Lung (tissue), 12 donors: Measurements from ENCODE around the gene MARK4. TPM values are rescaled to one million over a fixed set of nuclear protein-coding genes. Genes with fewer than 3 reads are reported as not detected.

Experiments
- ATAC-seq: fragments of 200-7000 bp; cut with Tn5 transposase; one replicate; pipeline ENCODE4 v1.9.1; 2020; ENCODE audit warnings: moderate number of reproducible peaks; ENCODE audit not compliant: insufficient read depth, low FRiP score
- DNase-seq, 3 donors: peaks; one replicate each; pipeline ENCODE4 v3.0.0-alpha.2; 2013 to 2017
- H3K27ac ChIP-seq, 2 donors: one replicate each; pipeline ENCODE4 v1.5.1; 2013; ENCODE audit warnings: mild to moderate bottlenecking in 2 of 2, moderate library complexity in 2 of 2, control low read depth in 1 of 2, inconsistent platforms in 1 of 2, low read depth in 1 of 2, low read length in 1 of 2
- H3K27me3 ChIP-seq, 3 donors: one replicate each; pipeline ENCODE4 v1.5.1; 2013; ENCODE audit warnings: low read length in 2 of 3; ENCODE audit not compliant: control insufficient read depth in 3 of 3, insufficient read depth in 3 of 3
- H3K36me3 ChIP-seq, 4 donors: one replicate each; pipeline ENCODE4 v1.5.1; 2013; ENCODE audit warnings: low read length in 4 of 4, mild to moderate bottlenecking in 1 of 4, moderate library complexity in 1 of 4; ENCODE audit not compliant: control insufficient read depth in 4 of 4, insufficient read depth in 4 of 4
- H3K4me1 ChIP-seq, 5 donors: one replicate each; pipeline ENCODE4 v1.5.1; 2013; ENCODE audit warnings: low read length in 5 of 5, mild to moderate bottlenecking in 2 of 5, moderate library complexity in 1 of 5; ENCODE audit not compliant: control insufficient read depth in 5 of 5, insufficient read depth in 5 of 5
- H3K4me3 ChIP-seq: one replicate; pipeline ENCODE4 v1.5.1; 2013; ENCODE audit warnings: mild to moderate bottlenecking, control low read depth, moderate library complexity
- H3K9ac ChIP-seq, 2 donors: one replicate each; pipeline ENCODE4 v1.5.1; 2013; ENCODE audit warnings: low read length in 2 of 2, control low read depth in 1 of 2; ENCODE audit not compliant: insufficient read depth in 1 of 2
- H3K9me3 ChIP-seq, 4 donors: one replicate each; pipeline ENCODE4 v1.5.1; 2013; ENCODE audit warnings: low read length in 3 of 4, mild to moderate bottlenecking in 1 of 4, moderate library complexity in 1 of 4; ENCODE audit not compliant: control insufficient read depth in 4 of 4, insufficient read depth in 3 of 4
- CTCF ChIP-seq: IDR thresholded peaks from 2 replicates; pipeline ENCODE4 v1.5.1; 2012; ENCODE audit warnings: mild to moderate bottlenecking; ENCODE audit errors: control extremely low read depth, extremely low read depth
- WGBS, 2 donors: extraction: QIAGEN DNeasy Blood & Tissue Kit; methylation state at CpG; one replicate each; pipeline ENCODE4 v1.1.7; 2013; 5-methylcytosine and 5-hydroxymethylcytosine counted together
- polyA plus RNA-seq, 2 donors: library from polyadenylated mRNA; stranded (reverse); fragments of 200-250 nt; gene quantifications; one replicate each; pipeline ENCODE4 v1.2.1, GENCODE V29; 2013
- total RNA-seq, 2 donors: library from RNA; depleted of rRNA in 1 of 2; stranded (reverse); fragments of >200 nt in 1 of 2; gene quantifications; one replicate each; pipeline ENCODE4 v1.2.1, GENCODE V29; 2014 to 2021
- donor health status: control.
- donor health status: control.
- donor health status: Bipolar disorder and iron deficiency.
- donor health status: healthy.
- donor health status: DM: yes; HTN: yes; CAD: no.

Gene MARK4
- total and polyA plus RNA-seq, 4 donors = 12.6 to 47.0 (median 20.6) TPM

GRCh38 chr19:45321848-45322247 is 70.8 kb downstream of the MARK4 start:
- Histone ChIP-seq H3K4me1 (peaks cover 0 to 12% (median 0%) of the 10 kb centered on the region in 5 donors), H3K27me3 (peaks cover 0 to 5% (median 0%) of the 10 kb centered on the region in 3 donors), H3K9ac (no peak overlapping the region), H3K9me3 (no peaks in the 10 kb centered on the region), H3K36me3 (no peaks in the 10 kb centered on the region), H3K4me3 (no peak overlapping the region), H3K27ac (peak overlapping the region in 1 of 2 donors; percentile 95)
- no peak for ATAC-seq
- no peak for TF ChIP-seq CTCF
- WGBS, 2 donors = 58 to 68% methylated on average over 7 of the region's 7 CpGs
- DNase-seq = no peak

DNA sequence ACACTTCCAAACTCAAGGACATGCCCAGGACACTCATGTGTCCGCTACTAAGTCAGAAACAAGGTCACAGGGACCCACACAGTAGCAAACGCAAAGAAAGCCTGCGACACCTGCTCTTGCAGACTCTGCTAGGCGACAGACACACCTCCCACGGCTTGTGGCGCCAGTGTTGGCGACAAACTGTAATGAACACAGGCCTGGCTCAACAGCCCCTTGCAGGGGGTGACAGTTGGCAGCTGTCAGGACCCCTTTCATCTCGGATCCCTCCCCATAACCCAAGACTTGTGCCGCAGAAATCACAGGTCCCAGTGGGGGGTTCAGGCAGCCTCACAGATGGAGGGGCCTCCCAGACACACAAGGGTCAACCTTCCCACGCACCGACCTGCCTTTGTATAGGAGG is 71.2 kb downstream of the MARK4 start:
- Histone ChIP-seq H3K9ac (no peak overlapping the region), H3K27me3 (peaks cover 0 to 5% (median 0%) of the 10 kb centered on the region in 3 donors), H3K9me3 (no peaks in the 10 kb centered on the region), H3K4me3 (no peak overlapping the region), H3K27ac (peak overlapping the region in 1 of 2 donors; percentile 95), H3K36me3 (no peaks in the 10 kb centered on the region), H3K4me1 (peaks cover 0 to 12% (median 0%) of the 10 kb centered on the region in 5 donors)
- no peak for DNase-seq
- no peak for TF ChIP-seq CTCF
- no peak for ATAC-seq
- 59 to 68% methylated on average over 11 of the region's 11 CpGs for WGBS, 2 donors

- 43 to 48% methylated on average over 15 of the region's 15 CpGs for WGBS, 2 donors
- ATAC-seq = no peak
- H3K4me3 ChIP-seq = no peak within 1 kb of the TSS
Measured at GRCh38 chr19:45322744-45323281, 71.7 kb downstream of the MARK4 start, which contains the start of gene CKM. Gene CKM (minus strand): TSS chr19:45322875. CDS start chr19:45319713, 3,162 bp downstream.

More at GRCh38 chr19:45322744-45323281, 71.7 kb downstream of the MARK4 start, which contains the start of gene CKM:
- peaks cover 0 to 12% (median 0%) of the 10 kb centered on the region in 5 donors for H3K4me1 ChIP-seq
- H3K9ac ChIP-seq = no peak within 1 kb of the TSS
- no peaks in the 10 kb centered on the region for H3K36me3 ChIP-seq
- no peaks in the 10 kb centered on the region for H3K9me3 ChIP-seq
- H3K27me3 ChIP-seq = peaks cover 0 to 5% (median 0%) of the 10 kb centered on the region in 3 donors
- no peak for TF ChIP-seq CTCF
- DNase-seq = no peak
- H3K27ac ChIP-seq = peak within 1 kb of the TSS in 1 of 2 donors; percentile 95
